GM12878 (cell line): Measurements from ENCODE around the gene PRPSAP1. TPM values are rescaled to one million over a fixed set of nuclear protein-coding genes. Genes with fewer than 3 reads are reported as not detected.

Source experiments
- ATF3 ChIP-seq: IDR thresholded peaks from 2 replicates; pipeline ENCODE4 v1.6.1; 2011; ENCODE audit warnings: low read depth, mild to moderate bottlenecking, low read length, moderate library complexity, borderline replicate concordance; ENCODE audit errors: extremely low read depth
- ATF7 ChIP-seq: fragments of 450-650 bp; IDR thresholded peaks from 2 replicates; pipeline ENCODE4 v1.6.1; 2016; ENCODE audit warnings: low read depth, mild to moderate bottlenecking
- CEBPB ChIP-seq, 2 experiments: fragments of 150-350 bp in 1 of 2; IDR thresholded peaks; 2 replicates each; pipeline ENCODE4 v1.6.1; 2012 to 2014; ENCODE audit warnings: low read depth in 2 of 2, low read length in 2 of 2, borderline replicate concordance in 1 of 2, inconsistent platforms in 1 of 2
- CHD2 ChIP-seq: IDR thresholded peaks from 2 replicates; pipeline ENCODE4 v1.6.1; 2011; ENCODE audit warnings: low read depth, low read length, improper control_type of control experiment, borderline replicate concordance
- CREM ChIP-seq: IDR thresholded peaks from 2 replicates; pipeline ENCODE4 v1.6.1; 2014; ENCODE audit warnings: antibody characterized with exemption, low read depth
- DPF2 ChIP-seq: fragments of 450-650 bp; IDR thresholded peaks from 2 replicates; pipeline ENCODE4 v1.6.1; 2017; ENCODE audit warnings: mild to moderate bottlenecking
- EP300 ChIP-seq, 2 experiments: fragments of 150-350 bp in 1 of 2; IDR thresholded peaks; 2 replicates each; pipeline ENCODE4 v1.6.1; 2011 to 2012; ENCODE audit warnings: low read depth in 2 of 2, low read length in 2 of 2, borderline replicate concordance in 1 of 2, improper control_type of control experiment in 1 of 2, inconsistent platforms in 1 of 2; ENCODE audit not compliant: control insufficient read depth in 1 of 2
- FOXK2 ChIP-seq: fragments of 450-650 bp; IDR thresholded peaks from 2 replicates; pipeline ENCODE4 v1.6.1; 2017; ENCODE audit warnings: mild to moderate bottlenecking, moderate library complexity
- FOXM1 ChIP-seq: IDR thresholded peaks from 2 replicates; pipeline ENCODE4 v1.6.1; 2012; ENCODE audit warnings: low read depth, mild to moderate bottlenecking, inconsistent platforms, low read length, moderate library complexity
- GABPA ChIP-seq: IDR thresholded peaks from 2 replicates; pipeline ENCODE4 v1.6.1; 2014; ENCODE audit warnings: antibody characterized with exemption, low read depth, mild to moderate bottlenecking, inconsistent platforms
- HDGF ChIP-seq: fragments of 450-650 bp; IDR thresholded peaks from 2 replicates; pipeline ENCODE4 v1.6.1; 2016; ENCODE audit warnings: antibody characterized with exemption
- IKZF1 ChIP-seq: fragments of 450-650 bp; conservative IDR thresholded peaks from 2 replicates; pipeline ENCODE4 v1.6.1; 2017; ENCODE audit warnings: antibody characterized with exemption, mild to moderate bottlenecking
- JUNB ChIP-seq: IDR thresholded peaks from 2 replicates; pipeline ENCODE4 v1.6.1; 2016; ENCODE audit warnings: antibody characterized with exemption, mild to moderate bottlenecking
- NFIC ChIP-seq: IDR thresholded peaks from 2 replicates; pipeline ENCODE4 v1.6.1; 2012; ENCODE audit warnings: low read depth, mild to moderate bottlenecking, inconsistent platforms, low read length, moderate library complexity
- NFXL1 ChIP-seq: fragments of 450-650 bp; IDR thresholded peaks from 2 replicates; pipeline ENCODE4 v1.6.1; 2017; ENCODE audit warnings: antibody characterized with exemption, mild to moderate bottlenecking, borderline replicate concordance
- NR2F1 ChIP-seq: fragments of 450-650 bp; conservative IDR thresholded peaks from 2 replicates; pipeline ENCODE4 v1.6.1; 2017; ENCODE audit warnings: mild to moderate bottlenecking
- PBX3 ChIP-seq: IDR thresholded peaks from 2 replicates; pipeline ENCODE4 v1.6.1; 2011; ENCODE audit warnings: mild to moderate bottlenecking, low read depth, low read length, moderate library complexity; ENCODE audit not compliant: insufficient replicate concordance
- POLR2AphosphoS2 ChIP-seq: IDR thresholded peaks from 2 replicates; pipeline ENCODE4 v1.6.1; 2011; ENCODE audit warnings: low read depth, mild to moderate bottlenecking, low read length, improper control_type of control experiment, moderate library complexity
- SPI1 ChIP-seq: IDR thresholded peaks from 2 replicates; pipeline ENCODE4 v1.6.1; 2011; ENCODE audit warnings: low read depth, mild to moderate bottlenecking, low read length, moderate library complexity, borderline replicate concordance; ENCODE audit not compliant: insufficient read depth
- ZNF622 ChIP-seq: fragments of 450-650 bp; IDR thresholded peaks from 2 replicates; pipeline ENCODE4 v1.6.1; 2017; ENCODE audit warnings: mild to moderate bottlenecking, inconsistent platforms
- polyA plus RNA-seq, 11 experiments: library from polyadenylated mRNA; depleted of rRNA in 4 of 11; unstranded in 6 of 11; stranded (reverse) in 5 of 11; fragments of >200 nt; fragmentation: Nextera tagmentation in 4 of 11; fragmentation: Illumina TruSeq in 1 of 11; extraction: Ambion mirVana in 4 of 11; extraction: Trizol in 1 of 11; gene quantifications; 1 replicate in 1 of 11; 2 replicates in 10 of 11; pipeline versions ENCODE4 v1.2.1 to v1.2.3, GENCODE V29; 2011 to 2016; ENCODE audit warnings: inconsistent platforms in 2 of 11, missing spikeins in 2 of 11, low read depth in 1 of 11
- total RNA-seq, 4 experiments: library from RNA; depleted of rRNA in 3 of 4; stranded (reverse); fragments of >200 nt in 3 of 4; fragmentation: Illumina TruSeq in 1 of 4; extraction: Trizol in 1 of 4; gene quantifications; 2 replicates each; pipeline versions ENCODE4 v1.2.1 to v1.2.3, GENCODE V29; 2013 to 2021
- TF ChIP-seq, protein P1 (sequence below): fragments of 450-650 bp; IDR thresholded peaks from 2 replicates; pipeline ENCODE4 v1.6.1; 2017; ENCODE audit warnings: mild to moderate bottlenecking, low read depth, inconsistent platforms; ENCODE audit not compliant: poor library complexity, severe bottlenecking
- TF ChIP-seq, protein P2 (sequence below): fragments of 450-650 bp; IDR thresholded peaks from 2 replicates; pipeline ENCODE4 v1.6.1; 2017; ENCODE audit warnings: mild to moderate bottlenecking, moderate library complexity

Gene PRPSAP1
- total and polyA plus RNA-seq, 10 of the 15 experiments (the other 5 are each of a cell fraction or from before 2014, with no cell fraction given) = 15.8 to 84.2 (median 44.2) TPM

DNA sequence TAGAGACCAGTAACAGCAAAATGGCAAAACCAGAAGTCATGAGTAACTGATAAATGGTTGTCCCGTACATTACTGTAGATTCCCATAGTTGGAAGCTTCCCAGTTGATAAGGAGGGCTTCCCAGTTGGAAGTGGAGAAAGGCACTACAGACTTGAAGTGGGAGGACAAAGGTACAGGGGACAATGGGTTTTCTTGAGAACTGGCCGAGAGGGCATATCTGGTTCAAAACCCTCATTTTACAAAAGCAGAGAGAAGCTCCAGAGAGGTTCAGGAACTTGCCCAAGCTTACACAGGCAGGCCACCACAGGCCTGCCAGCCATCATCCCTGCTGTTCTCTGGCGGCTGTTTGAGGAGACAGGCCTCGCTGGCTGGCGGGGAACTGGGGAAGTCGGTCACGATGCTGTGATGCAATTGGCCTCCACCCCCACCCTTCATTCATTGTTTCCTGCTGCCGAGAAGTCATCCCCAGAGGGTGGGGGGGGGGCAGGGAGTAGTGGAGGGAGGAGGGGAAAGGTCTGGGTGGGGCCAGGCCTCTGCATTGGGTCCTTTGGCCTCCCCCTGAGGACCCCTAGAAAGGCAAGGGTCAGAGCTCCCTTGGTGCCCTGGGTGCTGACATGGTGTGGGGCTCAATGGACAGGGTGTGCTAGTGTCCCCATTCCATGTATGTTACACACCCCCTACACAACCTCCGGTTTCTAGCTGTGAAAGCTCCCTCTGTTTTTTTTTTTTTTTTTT, 85.5 kb downstream of the PRPSAP1 start (continued):
- TF ChIP-seq EP300 (IDR thresholded peaks at IDR 0.05; ENCODE audit: borderline replicate concordance in 1 of 2, control insufficient read depth in 1 of 2, low read depth in 2 of 2, low read length in 2 of 2) = peak in 1 of 2 experiments; percentile 71; a peak in 1 of 4 replicates
- TF ChIP-seq DPF2 = peak; percentile 22; the same call in 1 of the 2 replicates
- TF ChIP-seq, protein P1, sequence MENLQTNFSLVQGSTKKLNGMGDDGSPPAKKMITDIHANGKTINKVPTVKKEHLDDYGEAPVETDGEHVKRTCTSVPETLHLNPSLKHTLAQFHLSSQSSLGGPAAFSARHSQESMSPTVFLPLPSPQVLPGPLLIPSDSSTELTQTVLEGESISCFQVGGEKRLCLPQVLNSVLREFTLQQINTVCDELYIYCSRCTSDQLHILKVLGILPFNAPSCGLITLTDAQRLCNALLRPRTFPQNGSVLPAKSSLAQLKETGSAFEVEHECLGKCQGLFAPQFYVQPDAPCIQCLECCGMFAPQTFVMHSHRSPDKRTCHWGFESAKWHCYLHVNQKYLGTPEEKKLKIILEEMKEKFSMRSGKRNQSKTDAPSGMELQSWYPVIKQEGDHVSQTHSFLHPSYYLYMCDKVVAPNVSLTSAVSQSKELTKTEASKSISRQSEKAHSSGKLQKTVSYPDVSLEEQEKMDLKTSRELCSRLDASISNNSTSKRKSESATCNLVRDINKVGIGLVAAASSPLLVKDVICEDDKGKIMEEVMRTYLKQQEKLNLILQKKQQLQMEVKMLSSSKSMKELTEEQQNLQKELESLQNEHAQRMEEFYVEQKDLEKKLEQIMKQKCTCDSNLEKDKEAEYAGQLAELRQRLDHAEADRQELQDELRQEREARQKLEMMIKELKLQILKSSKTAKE = no peak
- TF ChIP-seq FOXK2 = no peak
- TF ChIP-seq PBX3 = peak; percentile 23
- TF ChIP-seq FOXM1 = no peak
- peak; percentile 40; the same call in 1 of the 2 replicates for TF ChIP-seq SPI1
- peak; percentile 95 for TF ChIP-seq POLR2AphosphoS2
- TF ChIP-seq CREM = peak; percentile 75
- no peak for TF ChIP-seq GABPA
- no peak for TF ChIP-seq JUNB
- peak; percentile 51 for TF ChIP-seq ATF7
- TF ChIP-seq NR2F1 = no peak
- TF ChIP-seq ZNF622 = no peak
- no peak for TF ChIP-seq ATF3
- peak in 1 of 2 experiments; percentile 58; a peak in 1 of 4 replicates for TF ChIP-seq CEBPB (IDR thresholded peaks at IDR 0.05; ENCODE audit: borderline replicate concordance in 1 of 2, low read depth in 2 of 2, low read length in 2 of 2)
- peak; percentile 87 for TF ChIP-seq CHD2
- TF ChIP-seq NFIC = no peak
- TF ChIP-seq HDGF = no peak
- TF ChIP-seq, protein P2, sequence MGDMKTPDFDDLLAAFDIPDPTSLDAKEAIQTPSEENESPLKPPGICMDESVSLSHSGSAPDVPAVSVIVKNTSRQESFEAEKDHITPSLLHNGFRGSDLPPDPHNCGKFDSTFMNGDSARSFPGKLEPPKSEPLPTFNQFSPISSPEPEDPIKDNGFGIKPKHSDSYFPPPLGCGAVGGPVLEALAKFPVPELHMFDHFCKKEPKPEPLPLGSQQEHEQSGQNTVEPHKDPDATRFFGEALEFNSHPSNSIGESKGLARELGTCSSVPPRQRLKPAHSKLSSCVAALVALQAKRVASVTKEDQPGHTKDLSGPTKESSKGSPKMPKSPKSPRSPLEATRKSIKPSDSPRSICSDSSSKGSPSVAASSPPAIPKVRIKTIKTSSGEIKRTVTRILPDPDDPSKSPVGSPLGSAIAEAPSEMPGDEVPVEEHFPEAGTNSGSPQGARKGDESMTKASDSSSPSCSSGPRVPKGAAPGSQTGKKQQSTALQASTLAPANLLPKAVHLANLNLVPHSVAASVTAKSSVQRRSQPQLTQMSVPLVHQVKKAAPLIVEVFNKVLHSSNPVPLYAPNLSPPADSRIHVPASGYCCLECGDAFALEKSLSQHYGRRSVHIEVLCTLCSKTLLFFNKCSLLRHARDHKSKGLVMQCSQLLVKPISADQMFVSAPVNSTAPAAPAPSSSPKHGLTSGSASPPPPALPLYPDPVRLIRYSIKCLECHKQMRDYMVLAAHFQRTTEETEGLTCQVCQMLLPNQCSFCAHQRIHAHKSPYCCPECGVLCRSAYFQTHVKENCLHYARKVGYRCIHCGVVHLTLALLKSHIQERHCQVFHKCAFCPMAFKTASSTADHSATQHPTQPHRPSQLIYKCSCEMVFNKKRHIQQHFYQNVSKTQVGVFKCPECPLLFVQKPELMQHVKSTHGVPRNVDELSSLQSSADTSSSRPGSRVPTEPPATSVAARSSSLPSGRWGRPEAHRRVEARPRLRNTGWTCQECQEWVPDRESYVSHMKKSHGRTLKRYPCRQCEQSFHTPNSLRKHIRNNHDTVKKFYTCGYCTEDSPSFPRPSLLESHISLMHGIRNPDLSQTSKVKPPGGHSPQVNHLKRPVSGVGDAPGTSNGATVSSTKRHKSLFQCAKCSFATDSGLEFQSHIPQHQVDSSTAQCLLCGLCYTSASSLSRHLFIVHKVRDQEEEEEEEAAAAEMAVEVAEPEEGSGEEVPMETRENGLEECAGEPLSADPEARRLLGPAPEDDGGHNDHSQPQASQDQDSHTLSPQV = no peak
- TF ChIP-seq IKZF1 = peak; percentile 65
- TF ChIP-seq NFXL1 = no peak
